Adipose tissue (tissue), 3 donors: ENCODE measurements around the gene TBC1D2. TPM values are rescaled to one million over a fixed set of nuclear protein-coding genes. Genes with fewer than 3 reads are reported as not detected.
"Not testable (repeated sequence)": the region's sequence is repeated elsewhere in the genome, so short reads cannot be mapped to it uniquely, and the experiment has no call there.

Experiments
- H3K27ac ChIP-seq: one replicate; pipeline ENCODE4 v1.5.1; 2013; ENCODE audit warnings: low read depth, low read length
- WGBS, 3 donors: extraction: QIAGEN DNeasy Blood & Tissue Kit; methylation state at CpG; one replicate each; pipeline ENCODE4 v1.1.7; 2013; 5-methylcytosine and 5-hydroxymethylcytosine counted together
- polyA plus RNA-seq, 3 donors: library from polyadenylated mRNA; stranded (reverse); fragments of 200-250 nt; gene quantifications; one replicate each; pipeline ENCODE4 v1.2.3, GENCODE V29; 2013
- donor health status: healthy with polysubstance abuse.
- donor health status: Bipolar disorder and iron deficiency.
- donor health status: healthy.

TBC1D2 gene
- polyA plus RNA-seq, 3 donors, result 2.6 to 6.9 (median 5.7) TPM

- H3K27ac ChIP-seq, result no peak overlapping the region
- 87 to 88% (median 88%) methylated on average over 9 of the region's 9 CpGs for WGBS, 3 donors
Observed at GRCh38 chr9:98182889-98183599, 72.4 kb downstream of the TBC1D2 start.

- WGBS, 3 donors, result 82 to 83% (median 83%) methylated on average over 9 of the region's 9 CpGs
- no peak overlapping the region for H3K27ac ChIP-seq
Observed at GRCh38 chr9:98182069-98182820, 73.2 kb downstream of the TBC1D2 start.

- H3K27ac ChIP-seq, result no peak overlapping the region
- WGBS, 3 donors, result 84 to 87% (median 86%) methylated on average over 5 of the region's 5 CpGs
Observed at GRCh38 chr9:98181746-98182068, 73.7 kb downstream of the TBC1D2 start.

GRCh38 chr9:98180996-98181395 is 74.5 kb downstream of the TBC1D2 start:
- H3K27ac ChIP-seq, result no peak overlapping the region
- WGBS, 3 donors, result 92 to 97% (median 95%) methylated on average over 6 of the region's 6 CpGs

GRCh38 chr9:98178874-98179850 is 76.3 kb downstream of the TBC1D2 start:
- H3K27ac ChIP-seq, result no peak overlapping the region
- 72 to 91% (median 76%) methylated on average over 15 to 16 of the region's 16 CpGs for WGBS, 3 donors

- 71 to 77% (median 75%) methylated on average over 9 of the region's 9 CpGs for WGBS, 3 donors
- H3K27ac ChIP-seq, result no peak overlapping the region
Observed at GRCh38 chr9:98176391-98177259, 78.8 kb downstream of the TBC1D2 start.

GRCh38 chr9:98175762-98176161 is 79.7 kb downstream of the TBC1D2 start:
- 82 to 93% (median 92%) methylated on average over 3 of the region's 3 CpGs for WGBS, 3 donors
- no peak overlapping the region for H3K27ac ChIP-seq

GRCh38 chr9:98175028-98175569 is 80.3 kb downstream of the TBC1D2 start:
- 59 to 63% (median 61%) methylated on average over 6 of the region's 6 CpGs for WGBS, 3 donors

GRCh38 chr9:98174502-98174918 is 80.9 kb downstream of the TBC1D2 start:
- H3K27ac ChIP-seq, result not testable (repeated sequence)
- WGBS, 3 donors, result 61 to 79% (median 76%) methylated on average over 5 of the region's 5 CpGs

More at GRCh38 chr9:98175028-98175569, 80.3 kb downstream of the TBC1D2 start:
- H3K27ac ChIP-seq, result no peak overlapping the region

- WGBS, 3 donors, result 80 to 93% (median 86%) methylated on average over 16 of the region's 16 CpGs
- H3K27ac ChIP-seq, result no peak overlapping the region
Observed at GRCh38 chr9:98173181-98173580, 82.3 kb downstream of the TBC1D2 start.

GRCh38 chr9:98172604-98173003 is 82.8 kb downstream of the TBC1D2 start:
- 75 to 91% (median 87%) methylated on average over 3 of the region's 3 CpGs for WGBS, 3 donors
- H3K27ac ChIP-seq, result no peak overlapping the region

- WGBS, 3 donors, result 67 to 74% (median 69%) methylated on average over 16 of the region's 16 CpGs
- no peak overlapping the region for H3K27ac ChIP-seq
Observed at GRCh38 chr9:98171176-98171925, 84.1 kb downstream of the TBC1D2 start.

- 47 to 69% (median 51%) methylated on average over 15 of the region's 15 CpGs for WGBS, 3 donors
- no peak overlapping the region for H3K27ac ChIP-seq
Observed at GRCh38 chr9:98168941-98169488, 86.4 kb downstream of the TBC1D2 start.

- WGBS, 3 donors, result 75 to 82% (median 78%) methylated on average over 3 of the region's 3 CpGs
Observed at GRCh38 chr9:98168153-98168780, 87.2 kb downstream of the TBC1D2 start.

GRCh38 chr9:98164912-98165311 is 90.5 kb downstream of the TBC1D2 start:
- WGBS, 3 donors, result 79 to 92% (median 81%) methylated on average over 7 of the region's 7 CpGs
- no peak overlapping the region for H3K27ac ChIP-seq

More at GRCh38 chr9:98168153-98168780, 87.2 kb downstream of the TBC1D2 start:
- no peak overlapping the region for H3K27ac ChIP-seq

- 94 to 97% (median 97%) methylated on average over 12 of the region's 12 CpGs for WGBS, 3 donors
Observed at GRCh38 chr9:98162613-98163012, 92.8 kb downstream of the TBC1D2 start.

More at GRCh38 chr9:98162613-98163012, 92.8 kb downstream of the TBC1D2 start:
- no peak overlapping the region for H3K27ac ChIP-seq
